RWPE2 (cell line): ENCODE measurements around the gene CTDP1.

Experiments used
- ATAC-seq: fragments of 200-7000 bp; cut with Tn5 transposase; 3 replicates; pipeline ENCODE4 v1.9.1; 2021; ENCODE audit warnings: low read depth
- DNase-seq: peaks from one replicate; pipeline ENCODE4 v3.0.0-alpha.2; 2020; ENCODE audit warnings: low spot score
- H3K27ac ChIP-seq: fragments of 450-650 bp; 2 replicates; pipeline ENCODE4 v1.5.1; 2017; ENCODE audit warnings: mild to moderate bottlenecking; ENCODE audit not compliant: poor library complexity, severe bottlenecking
- H3K27me3 ChIP-seq: fragments of 250-450 bp; sonication (Bioruptor Pico); 2 replicates; pipeline ENCODE4 v1.5.1; 2021; ENCODE audit warnings: mild to moderate bottlenecking, moderate library complexity; ENCODE audit not compliant: insufficient read depth, poor library complexity, severe bottlenecking
- H3K36me3 ChIP-seq: fragments of 250-450 bp; sonication (Bioruptor Pico); 2 replicates; pipeline ENCODE4 v1.5.1; 2020; ENCODE audit warnings: low read depth, mild to moderate bottlenecking, moderate library complexity
- H3K4me1 ChIP-seq: fragments of 250-450 bp; sonication (Bioruptor Pico); 2 replicates; pipeline ENCODE4 v1.5.1; 2021; ENCODE audit warnings: mild to moderate bottlenecking, moderate library complexity; ENCODE audit not compliant: insufficient read depth, poor library complexity, severe bottlenecking
- H3K4me3 ChIP-seq: fragments of 250-450 bp; sonication (Bioruptor Pico); 2 replicates; pipeline ENCODE4 v1.5.1; 2021; ENCODE audit warnings: mild to moderate bottlenecking, moderate library complexity; ENCODE audit not compliant: severe bottlenecking
- H3K9me3 ChIP-seq: fragments of 250-450 bp; sonication (Bioruptor Pico); 2 replicates; pipeline ENCODE4 v1.5.1; 2021; ENCODE audit warnings: mild to moderate bottlenecking, moderate library complexity; ENCODE audit not compliant: severe bottlenecking
- TF ChIP-seq, protein P1 (sequence below): fragments of 450-650 bp; IDR thresholded peaks from one replicate; pipeline ENCODE4 v1.5.1; 2017; ENCODE audit warnings: mild to moderate bottlenecking, moderate library complexity; ENCODE audit not compliant: poor library complexity, severe bottlenecking

Gene CTDP1

DNA sequence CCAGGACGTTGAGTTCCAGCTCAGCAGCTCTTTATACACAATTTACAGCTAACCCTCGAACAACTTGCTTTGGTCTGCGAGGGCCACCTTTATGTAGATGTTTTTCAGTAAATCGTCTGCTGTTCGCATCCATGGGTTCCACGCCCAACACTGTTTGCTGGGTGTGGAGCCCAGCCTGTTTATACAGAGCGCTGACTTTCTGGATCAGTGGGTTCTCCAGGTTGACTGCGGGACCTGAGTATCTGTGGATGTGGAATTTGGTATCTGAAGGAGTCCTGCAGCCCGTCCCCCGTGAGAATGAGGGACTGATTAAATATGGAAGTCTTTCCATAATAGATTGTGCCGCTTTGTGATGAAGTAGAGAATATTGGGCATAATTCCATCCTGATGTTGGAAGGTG, 2.9 kb downstream of the CTDP1 start:
- H3K4me3 ChIP-seq, result no peak overlapping the region
- DNase-seq (no peak), ATAC-seq (no peak)
- TF ChIP-seq, protein P1, sequence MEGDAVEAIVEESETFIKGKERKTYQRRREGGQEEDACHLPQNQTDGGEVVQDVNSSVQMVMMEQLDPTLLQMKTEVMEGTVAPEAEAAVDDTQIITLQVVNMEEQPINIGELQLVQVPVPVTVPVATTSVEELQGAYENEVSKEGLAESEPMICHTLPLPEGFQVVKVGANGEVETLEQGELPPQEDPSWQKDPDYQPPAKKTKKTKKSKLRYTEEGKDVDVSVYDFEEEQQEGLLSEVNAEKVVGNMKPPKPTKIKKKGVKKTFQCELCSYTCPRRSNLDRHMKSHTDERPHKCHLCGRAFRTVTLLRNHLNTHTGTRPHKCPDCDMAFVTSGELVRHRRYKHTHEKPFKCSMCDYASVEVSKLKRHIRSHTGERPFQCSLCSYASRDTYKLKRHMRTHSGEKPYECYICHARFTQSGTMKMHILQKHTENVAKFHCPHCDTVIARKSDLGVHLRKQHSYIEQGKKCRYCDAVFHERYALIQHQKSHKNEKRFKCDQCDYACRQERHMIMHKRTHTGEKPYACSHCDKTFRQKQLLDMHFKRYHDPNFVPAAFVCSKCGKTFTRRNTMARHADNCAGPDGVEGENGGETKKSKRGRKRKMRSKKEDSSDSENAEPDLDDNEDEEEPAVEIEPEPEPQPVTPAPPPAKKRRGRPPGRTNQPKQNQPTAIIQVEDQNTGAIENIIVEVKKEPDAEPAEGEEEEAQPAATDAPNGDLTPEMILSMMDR, result no peak
- H3K9me3 ChIP-seq, result no peaks in the 10 kb centered on the region
- H3K36me3 ChIP-seq, result no peaks in the 10 kb centered on the region
- H3K4me1 ChIP-seq, result no peaks in the 10 kb centered on the region
- H3K27ac ChIP-seq, result no peak overlapping the region
- no peaks in the 10 kb centered on the region for H3K27me3 ChIP-seq

GRCh38 chr18:79682894-79683625, 3.5 kb downstream of the CTDP1 start:
- TF ChIP-seq, protein P1, result no peak
- no peak overlapping the region for H3K27ac ChIP-seq
- no peaks in the 10 kb centered on the region for H3K9me3 ChIP-seq
- H3K4me3 ChIP-seq, result no peak overlapping the region
- H3K36me3 ChIP-seq, result no peaks in the 10 kb centered on the region
- no peaks in the 10 kb centered on the region for H3K27me3 ChIP-seq
- ATAC-seq, result no peak
- no peaks in the 10 kb centered on the region for H3K4me1 ChIP-seq
- DNase-seq, result no peak

- DNase-seq (no peak), ATAC-seq (no peak)
- Histone ChIP-seq H3K4me3 (no peak overlapping the region), H3K27ac (no peak overlapping the region), H3K27me3 (no peaks in the 10 kb centered on the region), H3K9me3 (no peaks in the 10 kb centered on the region), H3K36me3 (no peaks in the 10 kb centered on the region), H3K4me1 (no peaks in the 10 kb centered on the region)
- TF ChIP-seq, protein P1, result no peak
Observed at GRCh38 chr18:79683626-79684282, 4.2 kb downstream of the CTDP1 start.

GRCh38 chr18:79684283-79684631, 4.7 kb downstream of the CTDP1 start:
- Histone ChIP-seq H3K36me3 (no peaks in the 10 kb centered on the region), H3K9me3 (no peaks in the 10 kb centered on the region), H3K27ac (no peak overlapping the region), H3K4me1 (no peaks in the 10 kb centered on the region), H3K27me3 (no peaks in the 10 kb centered on the region), H3K4me3 (no peak overlapping the region)
- TF ChIP-seq, protein P1, result no peak
- ATAC-seq, result no peak
- no peak for DNase-seq

DNA sequence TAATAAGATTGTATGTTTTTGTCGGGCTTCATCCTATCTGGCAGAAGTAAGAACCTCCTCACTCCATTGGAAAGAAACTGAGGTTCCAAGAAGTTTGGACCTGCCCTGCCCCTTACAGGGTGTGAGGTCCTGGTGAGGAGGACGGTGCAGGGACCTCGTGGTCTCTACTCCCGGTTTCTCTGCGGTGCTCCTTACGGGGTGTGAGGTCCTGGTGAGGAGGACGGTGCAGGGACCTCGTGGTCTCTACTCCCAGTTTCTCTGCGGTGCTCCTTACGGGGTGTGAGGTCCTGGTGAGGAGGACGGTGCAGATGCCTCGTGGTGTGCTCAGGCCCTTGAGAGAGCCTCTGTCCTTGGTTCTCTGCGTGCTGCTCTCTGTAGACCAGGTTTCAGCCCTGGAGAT, 5.2 kb downstream of the CTDP1 start:
- Histone ChIP-seq H3K27ac (no peak overlapping the region), H3K36me3 (no peaks in the 10 kb centered on the region), H3K27me3 (no peaks in the 10 kb centered on the region), H3K9me3 (no peaks in the 10 kb centered on the region), H3K4me1 (no peaks in the 10 kb centered on the region), H3K4me3 (no peak overlapping the region)
- TF ChIP-seq, protein P1, result no peak
- ATAC-seq (0 out of 3 replicates have a peak, but pooled peaks have one; percentile 28), DNase-seq (no peak)
